Breast epithelium (tissue), 4 donors: ENCODE measurements around the gene HOXC11. TPM values are rescaled to one million over a fixed set of nuclear protein-coding genes. Genes with fewer than 3 reads are reported as not detected.

Source experiments
- DNase-seq, 2 donors: peaks; one replicate each; pipeline ENCODE4 v3.0.0-alpha.2; 2019; ENCODE audit warnings: low spot score in 2 of 2
- H3K27ac ChIP-seq, 2 donors: fragments of 200-600 bp; sonication (generic) in 1 of 2; one replicate each; pipeline ENCODE4 v1.5.1; 2016 to 2019; ENCODE audit warnings: mild to moderate bottlenecking in 1 of 2
- H3K27me3 ChIP-seq, 2 donors: fragments of 200-600 bp; sonication (generic) in 1 of 2; one replicate each; pipeline versions ENCODE4 v1.5.1 to v1.6.0; 2017 to 2019; ENCODE audit warnings: control low read depth in 1 of 2, mild to moderate bottlenecking in 1 of 2
- H3K36me3 ChIP-seq: fragments of 200-600 bp; one replicate; pipeline ENCODE4 v1.5.1; 2019
- H3K4me1 ChIP-seq, 2 donors: fragments of 200-600 bp; sonication (generic); one replicate each; pipeline ENCODE4 v1.5.1; 2016 to 2019; ENCODE audit warnings: control low read depth in 1 of 2
- H3K4me3 ChIP-seq, 3 donors: fragments of 200-600 bp; sonication (generic); 1 replicate in 2 of 3; 2 replicates in 1 of 3; pipeline ENCODE4 v1.5.1; 2016 to 2019; ENCODE audit warnings: mild to moderate bottlenecking in 3 of 3, moderate library complexity in 2 of 3
- H3K9me3 ChIP-seq, 2 donors: fragments of 200-600 bp; sonication (generic) in 1 of 2; one replicate each; pipeline ENCODE4 v1.5.1; 2016 to 2019; ENCODE audit warnings: control low read depth in 1 of 2
- POLR2A ChIP-seq: fragments of 450-650 bp; IDR thresholded peaks from one replicate; pipeline ENCODE4 v1.6.1; 2016; ENCODE audit warnings: antibody characterized with exemption, mild to moderate bottlenecking, moderate library complexity
- POLR2AphosphoS5 ChIP-seq, 3 donors: sonication (generic); formaldehyde crosslinking; IDR thresholded peaks; one replicate each; pipeline ENCODE4 v1.6.1; 2017; ENCODE audit warnings: antibody characterized with exemption in 3 of 3
- intact Hi-C: fragments of 100-400 bp; cut with DNase I; formaldehyde crosslinking; loops from one replicate; pipeline ENCODE4 v1.15.1; 2023; ENCODE audit warnings: low total_unique reads
- total RNA-seq, 3 donors: library from RNA; depleted of rRNA; stranded (reverse); fragments of >200 nt; gene quantifications; one replicate each; pipeline ENCODE4 v1.1.0, GENCODE V29; 2016
- TF ChIP-seq, protein P1 (sequence below), 3 donors: fragments of 450-650 bp; IDR thresholded peaks; one replicate each; pipeline ENCODE4 v1.5.1; 2016 to 2017; ENCODE audit warnings: antibody characterized with exemption in 3 of 3, mild to moderate bottlenecking in 3 of 3, moderate library complexity in 3 of 3

HOXC11 gene
- total RNA-seq, 3 donors from 2014 or later, result 0.29 TPM; not detected in 2

GRCh38 chr12:53959314-53959713, 13.6 kb upstream of the HOXC11 start:
- no peak for TF ChIP-seq POLR2A
- no peak overlapping the region for H3K4me3 ChIP-seq
- no peaks in the 10 kb centered on the region for H3K36me3 ChIP-seq
- no peak overlapping the region for H3K27ac ChIP-seq
- H3K27me3 ChIP-seq, result peaks cover 26 to 99% of the 10 kb centered on the region in 2 donors
- intact Hi-C loops, result no loop called here
- no peaks in the 10 kb centered on the region for H3K9me3 ChIP-seq
- H3K4me1 ChIP-seq, result no peaks in the 10 kb centered on the region
- DNase-seq, result no peak

- peaks cover 18 to 99% of the 10 kb centered on the region in 2 donors for H3K27me3 ChIP-seq
- no peaks in the 10 kb centered on the region for H3K36me3 ChIP-seq
- TF ChIP-seq, protein P1, sequence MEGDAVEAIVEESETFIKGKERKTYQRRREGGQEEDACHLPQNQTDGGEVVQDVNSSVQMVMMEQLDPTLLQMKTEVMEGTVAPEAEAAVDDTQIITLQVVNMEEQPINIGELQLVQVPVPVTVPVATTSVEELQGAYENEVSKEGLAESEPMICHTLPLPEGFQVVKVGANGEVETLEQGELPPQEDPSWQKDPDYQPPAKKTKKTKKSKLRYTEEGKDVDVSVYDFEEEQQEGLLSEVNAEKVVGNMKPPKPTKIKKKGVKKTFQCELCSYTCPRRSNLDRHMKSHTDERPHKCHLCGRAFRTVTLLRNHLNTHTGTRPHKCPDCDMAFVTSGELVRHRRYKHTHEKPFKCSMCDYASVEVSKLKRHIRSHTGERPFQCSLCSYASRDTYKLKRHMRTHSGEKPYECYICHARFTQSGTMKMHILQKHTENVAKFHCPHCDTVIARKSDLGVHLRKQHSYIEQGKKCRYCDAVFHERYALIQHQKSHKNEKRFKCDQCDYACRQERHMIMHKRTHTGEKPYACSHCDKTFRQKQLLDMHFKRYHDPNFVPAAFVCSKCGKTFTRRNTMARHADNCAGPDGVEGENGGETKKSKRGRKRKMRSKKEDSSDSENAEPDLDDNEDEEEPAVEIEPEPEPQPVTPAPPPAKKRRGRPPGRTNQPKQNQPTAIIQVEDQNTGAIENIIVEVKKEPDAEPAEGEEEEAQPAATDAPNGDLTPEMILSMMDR (IDR thresholded peaks at IDR 0.05), result no peak
- TF ChIP-seq POLR2A (no peak), POLR2AphosphoS5 (IDR thresholded peaks at IDR 0.05) (no peak)
- H3K4me3 ChIP-seq, result peak overlapping the region in 2 of 3 donors; percentile 5 to 47
- DNase-seq, result no peak
- intact Hi-C loops, result no loop called here
- H3K9me3 ChIP-seq, result no peaks in the 10 kb centered on the region
- no peak overlapping the region for H3K27ac ChIP-seq
- no peaks in the 10 kb centered on the region for H3K4me1 ChIP-seq
Measured at GRCh38 chr12:53960187-53961024, 12.5 kb upstream of the HOXC11 start.

- no peak for DNase-seq
- H3K4me1 ChIP-seq, result no peaks in the 10 kb centered on the region
- no peaks in the 10 kb centered on the region for H3K36me3 ChIP-seq
- no peaks in the 10 kb centered on the region for H3K9me3 ChIP-seq
- TF ChIP-seq POLR2AphosphoS5 (IDR thresholded peaks at IDR 0.05) (no peak), POLR2A (no peak)
- TF ChIP-seq, protein P1 (IDR thresholded peaks at IDR 0.05), result no peak
- no peak overlapping the region for H3K27ac ChIP-seq
- H3K4me3 ChIP-seq, result peak overlapping the region in 2 of 3 donors; percentile 5 to 47
- peaks cover 15 to 99% of the 10 kb centered on the region in 2 donors for H3K27me3 ChIP-seq
- intact Hi-C loops, result no loop called here
Measured at GRCh38 chr12:53961025-53961761, 11.7 kb upstream of the HOXC11 start.

GRCh38 chr12:53963005-53963404, 9.9 kb upstream of the HOXC11 start:
- DNase-seq, result no peak
- TF ChIP-seq POLR2A (no peak), POLR2AphosphoS5 (IDR thresholded peaks at IDR 0.05) (no peak)
- TF ChIP-seq, protein P1 (IDR thresholded peaks at IDR 0.05), result no peak
- H3K36me3 ChIP-seq, result no peaks in the 10 kb centered on the region
- intact Hi-C loops, result no loop called here
- peaks cover 12 to 99% of the 10 kb centered on the region in 2 donors for H3K27me3 ChIP-seq
- no peak overlapping the region for H3K4me3 ChIP-seq
- no peaks in the 10 kb centered on the region for H3K9me3 ChIP-seq
- no peak overlapping the region for H3K27ac ChIP-seq
- H3K4me1 ChIP-seq, result no peaks in the 10 kb centered on the region

GRCh38 chr12:53963434-53964314, 9.3 kb upstream of the HOXC11 start:
- intact Hi-C loops, result no loop called here
- peak in 1 of 2 donors; percentile 47 for DNase-seq

More at GRCh38 chr12:53963434-53964314, 9.3 kb upstream of the HOXC11 start:
- no peaks in the 10 kb centered on the region for H3K9me3 ChIP-seq
- H3K27ac ChIP-seq, result no peak overlapping the region
- no peaks in the 10 kb centered on the region for H3K4me1 ChIP-seq
- H3K27me3 ChIP-seq, result peaks cover 11 to 99% of the 10 kb centered on the region in 2 donors
- no peak overlapping the region for H3K4me3 ChIP-seq
- no peaks in the 10 kb centered on the region for H3K36me3 ChIP-seq
- TF ChIP-seq POLR2A, result no peak
- no peak for TF ChIP-seq POLR2AphosphoS5 (IDR thresholded peaks at IDR 0.05)
- TF ChIP-seq, protein P1 (IDR thresholded peaks at IDR 0.05), result no peak
